IMR-90 (cell line): ENCODE measurements around the gene PEX26. TPM values are rescaled to one million over a fixed set of nuclear protein-coding genes. Genes with fewer than 3 reads are reported as not detected.
A peak's percentile ranks its signal among the peaks of the same experiment; 100 is the strongest.
"Not testable (repeated sequence)": the region's sequence is repeated elsewhere in the genome, so short reads cannot be mapped to it uniquely, and the experiment has no call there.

Experiments used
- ATAC-seq: fragments of 200-7000 bp; cut with Tn5 transposase; 2 replicates; pipeline ENCODE4 v1.9.1; 2020; ENCODE audit warnings: low read depth, mild to moderate bottlenecking, moderate library complexity
- BruUV-seq: library from RNA; stranded (reverse); fragments of 400-500 nt; replicated peaks from 2 replicates; lab custom pipeline; 2021; lab: Mats Ljungman, UMichigan
- CTCF ChIA-PET: fragments of 300-600 bp; formaldehyde crosslinking; extraction: SDS; loops from one replicate; lab custom pipeline; 2021; ENCODE audit warnings: antibody characterized with exemption; lab: Yijun Ruan, JAX
- POLR2A ChIA-PET: fragments of 300-600 bp; sonication (Branson Sonifier 250); formaldehyde crosslinking; loops from one replicate; lab custom pipeline; 2022; ENCODE audit warnings: antibody characterized with exemption; ENCODE audit not compliant: unreplicated experiment; lab: Charles Lee
- DNase-seq: peaks from one replicate; pipeline ENCODE4 v3.0.0; 2013
- H2AFZ ChIP-seq: replicated peaks from 2 replicates; pipeline ENCODE3; 2013; ENCODE audit warnings: low read length, mild to moderate bottlenecking; ENCODE audit not compliant: poor library complexity
- H2AK5ac ChIP-seq: 2 replicates; pipeline ENCODE4 v1.6.1; 2013; ENCODE audit warnings: low read depth, low read length, inconsistent platforms
- H2AK9ac ChIP-seq: replicated peaks from 2 replicates; pipeline ENCODE3; 2013; ENCODE audit warnings: mild to moderate bottlenecking, low read depth, low read length, moderate library complexity; ENCODE audit not compliant: poor library complexity
- H2BK120ac ChIP-seq: 2 replicates; pipeline ENCODE4 v1.6.1; 2013; ENCODE audit warnings: low read depth, low read length, inconsistent platforms
- H2BK15ac ChIP-seq: 3 replicates; pipeline ENCODE4 v1.6.1; 2013; ENCODE audit warnings: low read depth, low read length, inconsistent platforms
- H2BK20ac ChIP-seq: 2 replicates; pipeline ENCODE4 v1.6.1; 2013; ENCODE audit warnings: low read depth, mild to moderate bottlenecking, inconsistent platforms, low read length, moderate library complexity
- H2BK5ac ChIP-seq: 2 replicates; pipeline ENCODE4 v1.6.1; 2013; ENCODE audit warnings: mild to moderate bottlenecking, low read depth, low read length, inconsistent platforms; ENCODE audit not compliant: poor library complexity, severe bottlenecking
- H3K14ac ChIP-seq: replicated peaks from 2 replicates; pipeline ENCODE4 v1.6.1; 2013; ENCODE audit warnings: low read depth, low read length, inconsistent platforms
- H3K18ac ChIP-seq: 2 replicates; pipeline ENCODE4 v1.6.1; 2013; ENCODE audit warnings: low read depth, low read length, control low read depth
- H3K23ac ChIP-seq: 2 replicates; pipeline ENCODE4 v1.6.1; 2013; ENCODE audit warnings: low read depth, low read length, inconsistent platforms
- H3K27ac ChIP-seq: 2 replicates; pipeline ENCODE4 v1.5.1; 2013; ENCODE audit warnings: mild to moderate bottlenecking, control low read depth, low read length; ENCODE audit not compliant: insufficient read depth
- H3K27me3 ChIP-seq: 2 replicates; pipeline ENCODE4 v1.6.1; 2013; ENCODE audit warnings: low read length; ENCODE audit not compliant: control insufficient read depth, insufficient read depth
- H3K36me3 ChIP-seq: 2 replicates; pipeline ENCODE4 v1.6.1; 2013; ENCODE audit warnings: low read length, mixed read lengths; ENCODE audit not compliant: control insufficient read depth, insufficient read depth
- H3K4ac ChIP-seq: 2 replicates; pipeline ENCODE4 v1.6.1; 2013; ENCODE audit warnings: low read depth, low read length, inconsistent platforms
- H3K4me1 ChIP-seq: 2 replicates; pipeline ENCODE4 v1.6.1; 2013; ENCODE audit warnings: low read length, mixed read lengths; ENCODE audit not compliant: control insufficient read depth, insufficient read depth
- H3K4me2 ChIP-seq: 2 replicates; pipeline ENCODE4 v1.6.1; 2013; ENCODE audit warnings: low read depth, mild to moderate bottlenecking, control low read depth, low read length, moderate library complexity
- H3K4me3 ChIP-seq: 2 replicates; pipeline ENCODE4 v1.5.1; 2013; ENCODE audit warnings: low read depth, mild to moderate bottlenecking, control low read depth, low read length, moderate library complexity; ENCODE audit not compliant: insufficient read depth
- H3K56ac ChIP-seq: 2 replicates; pipeline ENCODE4 v1.6.1; 2013; ENCODE audit warnings: low read length, inconsistent platforms; ENCODE audit not compliant: insufficient read depth; ENCODE audit errors: extremely low read depth
- H3K79me1 ChIP-seq, 2 experiments: 2 replicates each; pipeline ENCODE4 v1.6.1; 2013; ENCODE audit warnings: low read length in 2 of 2, inconsistent platforms in 1 of 2, low read depth in 1 of 2
- H3K9ac ChIP-seq: 2 replicates; pipeline ENCODE4 v1.6.1; 2013; ENCODE audit warnings: low read depth, low read length, control low read depth
- H3K9me1 ChIP-seq: 2 replicates; pipeline ENCODE4 v1.6.1; 2013; ENCODE audit warnings: low read length, inconsistent platforms; ENCODE audit not compliant: insufficient read depth
- H3K9me3 ChIP-seq: 2 replicates; pipeline ENCODE4 v1.6.1; 2013; ENCODE audit warnings: low read length; ENCODE audit not compliant: control insufficient read depth, insufficient read depth
- H4K20me1 ChIP-seq: 2 replicates; pipeline ENCODE4 v1.6.1; 2013; ENCODE audit warnings: low read length, inconsistent platforms; ENCODE audit not compliant: insufficient read depth
- H4K5ac ChIP-seq: 2 replicates; pipeline ENCODE4 v1.6.1; 2013; ENCODE audit warnings: mild to moderate bottlenecking, low read depth, low read length, control low read depth
- H4K8ac ChIP-seq, 2 experiments: 2 replicates each; pipeline ENCODE4 v1.6.1; 2013; ENCODE audit warnings: low read depth in 2 of 2, low read length in 2 of 2, control low read depth in 1 of 2, inconsistent platforms in 1 of 2
- H4K91ac ChIP-seq: 2 replicates; pipeline ENCODE4 v1.6.1; 2013; ENCODE audit warnings: low read depth, low read length, inconsistent platforms; ENCODE audit not compliant: insufficient read depth
- BHLHE40 ChIP-seq: fragments of 150-350 bp; IDR thresholded peaks from 2 replicates; pipeline ENCODE4 v1.6.1; 2016; ENCODE audit warnings: mild to moderate bottlenecking, low read depth, low read length
- CEBPB ChIP-seq: IDR thresholded peaks from 2 replicates; pipeline ENCODE4 v1.6.1; 2012; ENCODE audit warnings: low read depth, low read length, improper control_type of control experiment
- NFE2L2 ChIP-seq: fragments of 150-350 bp; IDR thresholded peaks from 2 replicates; pipeline ENCODE4 v1.6.1; 2016; ENCODE audit warnings: low read depth, mild to moderate bottlenecking, low read length
- POLR2A ChIP-seq: IDR thresholded peaks from 2 replicates; pipeline ENCODE4 v1.6.1; 2012; ENCODE audit warnings: mild to moderate bottlenecking, low read depth, low read length
- RAD21 ChIP-seq: IDR thresholded peaks from 2 replicates; pipeline ENCODE4 v1.6.1; 2012; ENCODE audit warnings: low read length, improper control_type of control experiment
- WGBS, 2 experiments: methylation state at CpG; one replicate each; pipeline versions ENCODE4 v1.1.5 to v1.1.7; 2013; ENCODE audit warnings: missing lambda C conversion rate in 2 of 2; ENCODE audit not compliant: insufficient read length in 1 of 2; ENCODE audit errors: extremely low coverage in 2 of 2; 5-methylcytosine and 5-hydroxymethylcytosine counted together
- dilution Hi-C: fragments of 300-500 bp; cut with HindIII; formaldehyde crosslinking; loops from one replicate; pipeline ENCODE4 v1.14.3; 2018; ENCODE audit warnings: low sequenced_read_pairs; ENCODE audit not compliant: unreplicated experiment
- in situ Hi-C: fragments of 300-500 bp; cut with MboI; formaldehyde crosslinking; loops from 3 replicates; pipeline ENCODE4 v1.14.3; 2019; ENCODE audit warnings: low sequenced_read_pairs, inconsistent platforms, mixed read lengths
- intact Hi-C: fragments of 100-400 bp; cut with micrococcal nuclease; formaldehyde crosslinking; loops from 2 replicates; pipeline ENCODE4 v1.10.0; 2022
- polyA plus RNA-seq, 3 experiments: library from polyadenylated mRNA; depleted of rRNA; stranded (reverse); fragments of >200 nt; gene quantifications; 2 replicates each; pipeline ENCODE4 v1.2.3, GENCODE V29; 2012; ENCODE audit warnings: low replicate concordance in 1 of 3
- total RNA-seq: library from RNA; depleted of rRNA; stranded (reverse); fragments of >200 nt; gene quantifications from 2 replicates; pipeline ENCODE4 v1.2.3, GENCODE V29; 2012

Gene PEX26
- total and polyA plus RNA-seq, 2 of the 4 experiments (the other 2 are of a cell fraction) = 12.2 to 18.5 TPM

DNA sequence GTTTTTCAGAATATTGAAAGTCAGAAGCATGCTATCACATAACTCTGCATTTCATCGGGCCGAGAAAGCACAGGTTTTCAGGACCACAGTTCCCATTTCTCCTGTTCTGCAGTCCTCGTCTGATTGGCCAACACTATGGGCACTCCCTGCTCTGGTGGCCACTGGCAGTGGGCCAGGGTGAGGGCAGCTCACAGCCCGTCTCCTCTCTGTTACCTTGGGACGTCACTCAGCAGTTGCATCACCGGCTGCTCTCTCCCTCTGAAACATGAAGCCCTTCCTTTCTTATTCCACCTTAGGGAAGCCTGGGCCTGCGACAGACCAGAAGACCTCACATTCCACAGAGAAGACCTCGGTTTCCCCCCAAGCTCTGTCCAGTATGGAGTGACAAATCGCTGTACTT is 42.0 kb upstream of the PEX26 start:
- DNase-seq (peak; percentile 19), ATAC-seq (no peak)
- peak overlapping the region; percentile 36; the same call in 1 of the 2 replicates for H3K18ac ChIP-seq
- no peak overlapping the region for H3K4me2 ChIP-seq
- peak overlapping the region; percentile 14; the same call in 1 of the 2 replicates for H2BK120ac ChIP-seq
- no peak overlapping the region for H3K27ac ChIP-seq
- H4K5ac ChIP-seq = no peak overlapping the region; the same call in 1 of the 2 replicates
- WGBS, 2 experiments = 86% methylated on average over 4 of the region's 9 CpGs; no CpG with 5 or more reads in 1 of the 2 experiments
- in situ Hi-C loops (no loop called here), intact Hi-C loops (no loop called here), dilution Hi-C loops (no loop called here)
- peak overlapping the region; percentile 46 for H2AK5ac ChIP-seq
- H4K8ac ChIP-seq = 0 out of 4 replicates have a peak overlapping the region, but pooled peaks of 1 of the 2 experiments have one; percentile 38
- no peak overlapping the region for H2BK5ac ChIP-seq
- H3K36me3 ChIP-seq = no peaks in the 10 kb centered on the region
- H2AFZ ChIP-seq = peak overlapping the region; percentile 36
- no TSS peak for BruUV-seq
- no peaks in the 10 kb centered on the region for H3K27me3 ChIP-seq
- peak overlapping the region; percentile 45 for H2AK9ac ChIP-seq
- 0 out of 3 replicates have a peak overlapping the region, but pooled peaks have one; percentile 25 for H2BK15ac ChIP-seq
- H4K20me1 ChIP-seq = peaks cover 5% of the 10 kb centered on the region; the same call in 1 of the 2 replicates
- peaks cover 13% of the 10 kb centered on the region for H3K4me1 ChIP-seq
- no peaks in the 10 kb centered on the region for H3K9me3 ChIP-seq
- H3K9me1 ChIP-seq = peaks cover 18% of the 10 kb centered on the region
- TF ChIP-seq CEBPB = peak; percentile 49; the same call in 1 of the 2 replicates
- no peak for TF ChIP-seq POLR2A
- TF ChIP-seq RAD21 = no peak
- no peak for TF ChIP-seq BHLHE40
- no peak for TF ChIP-seq NFE2L2
- no peak overlapping the region for H3K14ac ChIP-seq
- no peak overlapping the region for H3K9ac ChIP-seq
- H3K4ac ChIP-seq = 0 out of 2 replicates have a peak overlapping the region, but pooled peaks have one; percentile 53
- no peak overlapping the region for H4K91ac ChIP-seq
- H3K56ac ChIP-seq = no peak overlapping the region
- H3K79me1 ChIP-seq = no peaks in the 10 kb centered on the region
- H2BK20ac ChIP-seq = peak overlapping the region; percentile 45; the same call in 1 of the 2 replicates
- CTCF ChIA-PET = no interaction called here
- POLR2A ChIA-PET = no interaction called here
- no peak overlapping the region for H3K4me3 ChIP-seq
- no peak overlapping the region for H3K23ac ChIP-seq

DNA sequence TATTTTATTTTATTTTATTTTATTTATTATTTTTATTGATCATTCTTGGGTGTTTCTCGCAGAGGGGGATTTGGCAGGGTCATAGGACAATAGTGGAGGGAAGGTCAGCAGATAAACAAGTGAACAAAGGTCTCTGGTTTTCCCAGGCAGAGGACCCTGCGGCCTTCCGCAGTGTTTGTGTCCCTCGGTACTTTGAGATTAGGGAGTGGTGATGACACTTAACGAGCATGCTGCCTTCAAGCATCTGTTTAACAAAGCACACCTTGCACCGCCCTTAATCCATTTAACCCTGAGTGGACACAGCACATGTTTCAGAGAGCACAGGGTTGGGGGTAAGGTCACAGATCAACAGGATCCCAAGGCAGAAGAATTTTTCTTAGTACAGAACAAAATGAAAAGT is 36.9 kb upstream of the PEX26 start:
- H3K9ac ChIP-seq, H4K8ac ChIP-seq, ATAC-seq, intact Hi-C loops, DNase-seq, H3K18ac ChIP-seq, H3K56ac ChIP-seq, H3K4me2 ChIP-seq, H3K36me3 ChIP-seq, BruUV-seq, H3K9me3 ChIP-seq, H2AK5ac ChIP-seq, H2AK9ac ChIP-seq, H3K27ac ChIP-seq, H4K20me1 ChIP-seq, dilution Hi-C loops, CTCF ChIA-PET, in situ Hi-C loops, H3K9me1 ChIP-seq, H3K27me3 ChIP-seq, H4K5ac ChIP-seq, POLR2A ChIA-PET, H2AFZ ChIP-seq, H3K23ac ChIP-seq, H3K4ac ChIP-seq, H2BK20ac ChIP-seq, H2BK5ac ChIP-seq, H3K14ac ChIP-seq, H4K91ac ChIP-seq, H2BK120ac ChIP-seq, H3K4me3 ChIP-seq, H3K79me1 ChIP-seq, H2BK15ac ChIP-seq: not testable (repeated sequence)
- H3K4me1 ChIP-seq = peaks cover 10% of the 10 kb centered on the region
- WGBS, 2 experiments = no CpG with 5 or more reads among the region's 6 CpGs
